MM.1S (cell line): Measurements from ENCODE around the gene BRD1.

Experiments used
- DNase-seq: peaks from one replicate; pipeline ENCODE4 v3.0.0-alpha.2; 2015
- H2AFZ ChIP-seq: fragments of 300-600 bp; sonication (generic); 2 replicates; pipeline ENCODE4 v1.6.0; 2016; ENCODE audit warnings: antibody characterized with exemption, low read length
- H3F3A ChIP-seq: fragments of 300-600 bp; sonication (generic); 2 replicates; pipeline ENCODE4 v1.6.1; 2016; ENCODE audit warnings: mild to moderate bottlenecking, antibody characterized with exemption, low read length, moderate library complexity, mixed read lengths; ENCODE audit not compliant: insufficient read depth
- H3K27ac ChIP-seq: fragments of 300-600 bp; sonication (generic); 2 replicates; pipeline ENCODE4 v1.5.1; 2016; ENCODE audit warnings: mild to moderate bottlenecking, low read length
- H3K27me3 ChIP-seq: fragments of 300-600 bp; sonication (generic); replicated peaks from 2 replicates; pipeline ENCODE4 v1.6.0; 2016; ENCODE audit warnings: low read length; ENCODE audit not compliant: insufficient read depth
- H3K36me3 ChIP-seq: fragments of 300-600 bp; sonication (generic); replicated peaks from 2 replicates; pipeline ENCODE4 v1.6.1; 2016; ENCODE audit warnings: mild to moderate bottlenecking, low read length, mixed read lengths; ENCODE audit not compliant: insufficient read depth
- H3K4me1 ChIP-seq: fragments of 300-600 bp; sonication (generic); 2 replicates; pipeline ENCODE4 v1.6.1; 2016; ENCODE audit warnings: low read length, mixed read lengths
- H3K4me2 ChIP-seq: fragments of 300-600 bp; sonication (generic); 2 replicates; pipeline ENCODE4 v1.6.0; 2016; ENCODE audit warnings: low read depth, low read length
- H3K4me3 ChIP-seq: fragments of 300-600 bp; sonication (generic); 2 replicates; pipeline ENCODE4 v1.5.1; 2016; ENCODE audit warnings: low read length, mixed read lengths
- H3K79me2 ChIP-seq: fragments of 300-600 bp; sonication (generic); 2 replicates; pipeline ENCODE4 v1.6.1; 2016; ENCODE audit warnings: mixed run types, low read length, mixed read lengths
- H3K9ac ChIP-seq: fragments of 300-600 bp; sonication (generic); 2 replicates; pipeline ENCODE4 v1.6.1; 2016; ENCODE audit warnings: low read length, mixed read lengths
- H3K9me2 ChIP-seq: fragments of 300-600 bp; sonication (generic); replicated peaks from 2 replicates; pipeline ENCODE4 v1.6.1; 2016; ENCODE audit warnings: mild to moderate bottlenecking, low read length, mixed read lengths; ENCODE audit not compliant: insufficient read depth
- H3K9me3 ChIP-seq: fragments of 300-600 bp; sonication (generic); replicated peaks from 2 replicates; pipeline ENCODE4 v1.6.1; 2016; ENCODE audit warnings: mild to moderate bottlenecking, low read length, mixed read lengths; ENCODE audit not compliant: insufficient read depth
- H4K20me1 ChIP-seq: fragments of 300-600 bp; sonication (generic); 2 replicates; pipeline ENCODE4 v1.6.1; 2016; ENCODE audit warnings: mild to moderate bottlenecking, low read length, moderate library complexity, mixed read lengths; ENCODE audit not compliant: insufficient read depth
- EZH2 ChIP-seq: fragments of 300-600 bp; sonication (generic); optimal IDR thresholded peaks from 2 replicates; pipeline ENCODE3; 2017; ENCODE audit warnings: low read depth, mild to moderate bottlenecking, antibody characterized with exemption, low read length, mixed read lengths
- EZH2phosphoT487 ChIP-seq: fragments of 300-600 bp; sonication (generic); IDR thresholded peaks from 2 replicates; pipeline ENCODE4 v1.6.1; 2018; ENCODE audit warnings: antibody characterized with exemption, low read length
- TF ChIP-seq, protein P1 (sequence below): fragments of 300-600 bp; sonication (generic); IDR thresholded peaks from 2 replicates; pipeline ENCODE4 v1.5.1; 2016; ENCODE audit warnings: antibody characterized with exemption, low read length, mixed read lengths

Gene BRD1

DNA sequence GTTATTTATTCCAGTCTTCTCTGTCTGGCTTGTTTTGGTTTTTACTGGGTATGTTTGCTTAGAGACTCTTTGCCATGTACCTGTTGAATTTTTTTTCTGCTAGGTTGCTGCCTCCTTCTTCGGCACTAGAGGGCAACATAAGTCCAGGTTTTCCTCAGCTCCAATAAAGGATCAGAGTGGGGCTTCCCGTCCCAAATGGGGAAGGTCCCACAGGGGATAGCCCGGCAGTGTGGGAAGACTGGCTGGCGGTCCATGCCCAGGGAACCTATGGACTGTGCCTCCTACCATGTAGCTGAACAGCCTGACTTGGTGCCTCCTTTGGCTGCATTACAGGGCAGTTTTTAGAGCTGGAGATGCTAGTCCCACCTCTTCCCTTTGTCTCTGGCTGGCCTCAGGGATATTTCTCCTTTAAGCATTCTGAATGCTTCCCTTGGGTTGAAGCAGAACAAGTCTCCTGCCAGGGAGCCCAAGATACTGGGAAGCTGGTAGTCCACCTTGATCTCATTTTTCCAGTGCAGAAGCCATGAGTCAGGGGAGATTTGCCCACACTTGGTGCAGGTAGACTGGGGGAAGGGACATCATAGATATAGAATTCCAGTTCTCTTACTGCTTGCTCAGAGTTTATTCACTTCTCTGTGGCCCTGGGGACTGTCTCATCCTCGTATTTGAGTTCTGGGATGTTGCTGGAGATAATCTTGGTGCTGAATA is 60.2 kb downstream of the BRD1 start:
- no peak overlapping the region for H3K9ac ChIP-seq
- H3K9me3 ChIP-seq = no peaks in the 10 kb centered on the region
- H3K4me3 ChIP-seq = no peak overlapping the region
- TF ChIP-seq EZH2 (no peak), EZH2phosphoT487 (no peak)
- TF ChIP-seq, protein P1, sequence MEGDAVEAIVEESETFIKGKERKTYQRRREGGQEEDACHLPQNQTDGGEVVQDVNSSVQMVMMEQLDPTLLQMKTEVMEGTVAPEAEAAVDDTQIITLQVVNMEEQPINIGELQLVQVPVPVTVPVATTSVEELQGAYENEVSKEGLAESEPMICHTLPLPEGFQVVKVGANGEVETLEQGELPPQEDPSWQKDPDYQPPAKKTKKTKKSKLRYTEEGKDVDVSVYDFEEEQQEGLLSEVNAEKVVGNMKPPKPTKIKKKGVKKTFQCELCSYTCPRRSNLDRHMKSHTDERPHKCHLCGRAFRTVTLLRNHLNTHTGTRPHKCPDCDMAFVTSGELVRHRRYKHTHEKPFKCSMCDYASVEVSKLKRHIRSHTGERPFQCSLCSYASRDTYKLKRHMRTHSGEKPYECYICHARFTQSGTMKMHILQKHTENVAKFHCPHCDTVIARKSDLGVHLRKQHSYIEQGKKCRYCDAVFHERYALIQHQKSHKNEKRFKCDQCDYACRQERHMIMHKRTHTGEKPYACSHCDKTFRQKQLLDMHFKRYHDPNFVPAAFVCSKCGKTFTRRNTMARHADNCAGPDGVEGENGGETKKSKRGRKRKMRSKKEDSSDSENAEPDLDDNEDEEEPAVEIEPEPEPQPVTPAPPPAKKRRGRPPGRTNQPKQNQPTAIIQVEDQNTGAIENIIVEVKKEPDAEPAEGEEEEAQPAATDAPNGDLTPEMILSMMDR = peak; percentile 79
- H2AFZ ChIP-seq = no peak overlapping the region
- H4K20me1 ChIP-seq = no peaks in the 10 kb centered on the region
- no peaks in the 10 kb centered on the region for H3K27me3 ChIP-seq
- H3K4me1 ChIP-seq = no peaks in the 10 kb centered on the region
- no peaks in the 10 kb centered on the region for H3F3A ChIP-seq
- DNase-seq = peak; percentile 46
- H3K36me3 ChIP-seq = no peaks in the 10 kb centered on the region
- H3K27ac ChIP-seq = no peak overlapping the region
- H3K79me2 ChIP-seq = no peaks in the 10 kb centered on the region
- H3K9me2 ChIP-seq = no peaks in the 10 kb centered on the region
- H3K4me2 ChIP-seq = no peak overlapping the region

DNA sequence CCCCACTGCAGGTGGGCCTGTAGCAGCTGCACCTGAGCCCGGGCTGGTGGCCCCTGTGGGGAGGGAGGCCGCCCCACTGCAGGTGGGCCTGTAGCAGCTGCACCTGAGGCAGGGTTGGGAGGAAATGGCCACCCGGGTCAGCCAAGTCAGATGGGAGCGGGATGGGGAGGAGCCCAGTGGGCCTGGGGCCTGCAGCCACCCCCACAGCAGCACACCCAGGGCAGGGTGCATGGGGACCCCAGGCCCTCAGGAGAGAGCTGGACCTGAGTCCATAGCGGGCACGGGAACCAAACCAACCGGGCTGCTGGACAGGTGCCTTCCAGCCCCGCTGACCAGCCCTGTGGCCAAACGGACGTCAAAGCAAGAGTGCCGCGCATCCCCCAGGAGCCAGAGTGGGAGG is 61.7 kb downstream of the BRD1 start:
- Histone ChIP-seq H3K79me2 (no peaks in the 10 kb centered on the region), H3K27ac (no peak overlapping the region), H3K27me3 (no peaks in the 10 kb centered on the region), H3K9me3 (no peaks in the 10 kb centered on the region), H3K36me3 (no peaks in the 10 kb centered on the region), H3K9ac (no peak overlapping the region), H3F3A (no peaks in the 10 kb centered on the region), H3K4me2 (no peak overlapping the region), H2AFZ (no peak overlapping the region), H3K4me3 (no peak overlapping the region), H3K4me1 (peaks cover 4% of the 10 kb centered on the region), H4K20me1 (no peaks in the 10 kb centered on the region), H3K9me2 (no peaks in the 10 kb centered on the region)
- TF ChIP-seq EZH2 = no peak
- no peak for TF ChIP-seq EZH2phosphoT487
- TF ChIP-seq, protein P1 = no peak
- DNase-seq = no peak

DNA sequence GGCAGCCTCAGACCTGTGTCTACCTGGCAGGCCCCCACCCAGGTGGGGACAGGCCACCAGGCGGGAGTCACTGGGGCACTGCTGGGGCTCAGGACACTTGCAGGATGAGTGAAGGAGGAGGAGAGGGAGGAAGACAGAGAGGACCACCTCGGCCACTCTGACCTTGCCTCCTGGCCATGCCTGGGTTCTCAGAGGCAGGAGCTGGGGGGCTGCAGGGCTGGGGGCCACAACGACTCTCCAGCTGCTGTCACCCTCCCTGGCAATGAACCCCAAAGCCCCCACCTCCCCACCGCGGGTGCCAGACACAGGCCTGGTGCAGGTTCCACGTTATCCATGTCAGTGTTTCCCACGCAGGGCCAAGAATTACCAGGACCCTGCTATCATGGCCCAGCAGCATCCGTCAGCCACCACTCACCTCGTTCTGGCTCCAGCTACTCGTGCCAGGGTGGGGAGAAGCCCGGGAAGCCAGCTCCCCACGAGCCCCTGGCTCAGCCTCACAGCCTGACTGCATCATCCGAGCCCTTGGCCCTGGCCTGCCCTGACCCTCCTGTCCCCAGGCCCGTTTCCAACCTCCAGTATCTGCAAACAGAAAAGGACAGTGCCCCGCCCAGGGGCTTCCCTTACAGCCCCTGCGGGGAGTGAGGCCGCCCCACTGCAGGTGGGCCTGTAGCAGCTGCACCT is 62.4 kb downstream of the BRD1 start:
- no peak for DNase-seq
- Histone ChIP-seq H3K9ac (no peak overlapping the region), H3F3A (no peaks in the 10 kb centered on the region), H3K27ac (no peak overlapping the region), H3K9me2 (no peaks in the 10 kb centered on the region), H2AFZ (no peak overlapping the region), H3K36me3 (no peaks in the 10 kb centered on the region), H3K4me1 (peaks cover 6% of the 10 kb centered on the region), H3K9me3 (no peaks in the 10 kb centered on the region), H3K27me3 (no peaks in the 10 kb centered on the region), H3K79me2 (no peaks in the 10 kb centered on the region), H3K4me2 (no peak overlapping the region), H3K4me3 (no peak overlapping the region), H4K20me1 (no peaks in the 10 kb centered on the region)
- TF ChIP-seq EZH2 (no peak), EZH2phosphoT487 (no peak)
- TF ChIP-seq, protein P1 = no peak
